ENCODE results near the gene LIMD2.

The LIMD2 gene

GRCh38 chr17:63688396-63689020 lies 11.4 kb downstream of the LIMD2 start:
- H3K4me3 Mint-ChIP-seq: no peak overlapping the region
- no peaks in the 10 kb centered on the region for H3K9me3 Mint-ChIP-seq
- H3K4me1 Mint-ChIP-seq: peaks cover 14% of the 10 kb centered on the region
- DNase-seq: no peak
- H3K27me3 Mint-ChIP-seq (ENCODE audit: low read depth, poor library complexity): peaks cover 3% of the 10 kb centered on the region
- no peak overlapping the region for H3K27ac Mint-ChIP-seq
- no peak for TF ChIP-seq CTCF (IDR thresholded peaks at IDR 0.05)
- peaks cover 26% of the 10 kb centered on the region for H3K36me3 Mint-ChIP-seq (ENCODE audit: low read depth)

- DNase-seq: no peak
- TF ChIP-seq CTCF (IDR thresholded peaks at IDR 0.05): no peak
- Mint-ChIP-seq H3K27me3 (ENCODE audit: low read depth, poor library complexity) (peaks cover 3% of the 10 kb centered on the region), H3K4me3 (no peak overlapping the region), H3K27ac (no peak overlapping the region), H3K9me3 (no peaks in the 10 kb centered on the region), H3K4me1 (peaks cover 6% of the 10 kb centered on the region), H3K36me3 (ENCODE audit: low read depth) (peaks cover 33% of the 10 kb centered on the region)
Measured at GRCh38 chr17:63686138-63686685, 13.7 kb downstream of the LIMD2 start.

GRCh38 chr17:63685578-63685977 lies 14.3 kb downstream of the LIMD2 start:
- H3K36me3 Mint-ChIP-seq (ENCODE audit: low read depth): peaks cover 30% of the 10 kb centered on the region
- peaks cover under 1% of the 10 kb centered on the region for H3K27me3 Mint-ChIP-seq (ENCODE audit: low read depth, poor library complexity)
- H3K4me3 Mint-ChIP-seq: no peak overlapping the region

GRCh38 chr17:63685041-63685440 lies 14.9 kb downstream of the LIMD2 start:
- H3K36me3 Mint-ChIP-seq (ENCODE audit: low read depth): peaks cover 27% of the 10 kb centered on the region
- no peak for DNase-seq
- H3K27ac Mint-ChIP-seq: peak overlapping the region; percentile 25
- H3K4me1 Mint-ChIP-seq: peaks cover 6% of the 10 kb centered on the region
- H3K27me3 Mint-ChIP-seq (ENCODE audit: low read depth, poor library complexity): no peaks in the 10 kb centered on the region
- TF ChIP-seq CTCF (IDR thresholded peaks at IDR 0.05): no peak
- no peaks in the 10 kb centered on the region for H3K9me3 Mint-ChIP-seq
- H3K4me3 Mint-ChIP-seq: no peak overlapping the region

More at GRCh38 chr17:63685578-63685977, 14.3 kb downstream of the LIMD2 start:
- Mint-ChIP-seq H3K27ac (no peak overlapping the region), H3K4me1 (peaks cover 6% of the 10 kb centered on the region), H3K9me3 (no peaks in the 10 kb centered on the region)
- DNase-seq: no peak
- TF ChIP-seq CTCF (IDR thresholded peaks at IDR 0.05): no peak

GRCh38 chr17:63682981-63683380 lies 16.9 kb downstream of the LIMD2 start:
- no peak overlapping the region for H3K4me3 Mint-ChIP-seq
- no peak for DNase-seq
- no peak overlapping the region for H3K27ac Mint-ChIP-seq
- H3K36me3 Mint-ChIP-seq (ENCODE audit: low read depth): peaks cover 30% of the 10 kb centered on the region
- no peaks in the 10 kb centered on the region for H3K9me3 Mint-ChIP-seq
- TF ChIP-seq CTCF (IDR thresholded peaks at IDR 0.05): no peak
- no peaks in the 10 kb centered on the region for H3K27me3 Mint-ChIP-seq (ENCODE audit: low read depth, poor library complexity)
- H3K4me1 Mint-ChIP-seq: peaks cover 2% of the 10 kb centered on the region

GRCh38 chr17:63682441-63682840 lies 17.5 kb downstream of the LIMD2 start:
- Mint-ChIP-seq H3K27me3 (ENCODE audit: low read depth, poor library complexity) (no peaks in the 10 kb centered on the region), H3K27ac (no peak overlapping the region), H3K9me3 (no peaks in the 10 kb centered on the region), H3K36me3 (ENCODE audit: low read depth) (peaks cover 30% of the 10 kb centered on the region), H3K4me1 (peaks cover 3% of the 10 kb centered on the region), H3K4me3 (no peak overlapping the region)
- DNase-seq: no peak
- no peak for TF ChIP-seq CTCF (IDR thresholded peaks at IDR 0.05)
